Measurements from ENCODE around the gene ZNF683. TPM values are rescaled to one million over a fixed set of nuclear protein-coding genes. Genes with fewer than 3 reads are reported as not detected.

The ZNF683 gene
- total and polyA plus RNA-seq, 4 donors, result 0.09 to 0.17 TPM; not detected in 2

DNA sequence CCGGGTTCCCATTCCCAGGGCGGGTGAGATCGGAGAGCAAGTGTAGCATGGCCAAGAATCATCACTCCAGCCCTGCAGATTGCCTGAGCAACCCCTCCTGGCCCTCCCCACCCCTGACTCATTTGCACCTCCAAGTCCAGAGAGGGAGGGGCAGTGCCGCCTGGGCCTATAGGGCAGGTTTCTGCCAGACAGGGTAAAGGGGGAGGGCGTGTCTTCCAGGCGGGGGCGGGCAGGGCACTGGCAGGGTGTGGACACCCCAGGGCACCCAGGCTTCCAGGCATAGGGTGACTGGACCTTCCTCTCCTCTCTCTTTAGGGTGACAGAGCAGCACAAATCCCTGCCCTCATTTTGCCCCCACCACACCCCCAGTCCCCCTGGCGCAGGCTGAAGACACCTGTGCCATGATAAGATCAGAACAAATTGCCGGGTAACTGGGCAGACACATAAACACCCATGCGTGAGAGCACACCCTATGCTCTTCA is 15.4 kb downstream of the ZNF683 start:
- Histone ChIP-seq H3K27me3 (ENCODE audit: control insufficient read depth in 4 of 4, insufficient read depth in 4 of 4, low read length in 3 of 4) (no peaks in the 10 kb centered on the region), H3K4me1 (ENCODE audit: control insufficient read depth in 4 of 4, insufficient read depth in 4 of 4, low read length in 3 of 4) (peaks cover 3 to 10% (median 4%) of the 10 kb centered on the region in 4 donors), H3K9me3 (ENCODE audit: control insufficient read depth in 4 of 4, low read length in 3 of 4) (no peaks in the 10 kb centered on the region), H3K4me3 (ENCODE audit: low read depth in 1 of 3, low read length in 3 of 3) (no peak overlapping the region), H3K36me3 (ENCODE audit: control insufficient read depth in 4 of 4, insufficient read depth in 3 of 4, low read depth in 1 of 4, low read length in 3 of 4) (no peaks in the 10 kb centered on the region), H3K9ac (ENCODE audit: low read depth in 1 of 2, low read length in 2 of 2) (no peak overlapping the region), H3K27ac (ENCODE audit: low read depth in 1 of 2, low read length in 2 of 2) (no peak overlapping the region)
- DNase-seq (ENCODE audit: low spot score), result no peak
- 81% methylated on average over 10 of the region's 10 CpGs for WGBS
- TF ChIP-seq HNF4G (IDR thresholded peaks at IDR 0.05) (no peak), RXRA (IDR thresholded peaks at IDR 0.05) (no peak), GABPA (IDR thresholded peaks at IDR 0.05 in 1 of 2, conservative IDR thresholded peaks at IDR 0.05 in 1 of 2) (no peak), SP1 (IDR thresholded peaks at IDR 0.05) (no peak), FOXA1 (IDR thresholded peaks at IDR 0.05) (no peak), YY1 (IDR thresholded peaks at IDR 0.05) (no peak), HNF4A (conservative IDR thresholded peaks at IDR 0.05) (no peak), EGR1 (IDR thresholded peaks at IDR 0.05; ENCODE audit: low read depth in 2 of 2) (no peak), FOXA2 (IDR thresholded peaks at IDR 0.05) (no peak), NR2F2 (IDR thresholded peaks at IDR 0.05) (no peak)
- TF ChIP-seq, protein P1, sequence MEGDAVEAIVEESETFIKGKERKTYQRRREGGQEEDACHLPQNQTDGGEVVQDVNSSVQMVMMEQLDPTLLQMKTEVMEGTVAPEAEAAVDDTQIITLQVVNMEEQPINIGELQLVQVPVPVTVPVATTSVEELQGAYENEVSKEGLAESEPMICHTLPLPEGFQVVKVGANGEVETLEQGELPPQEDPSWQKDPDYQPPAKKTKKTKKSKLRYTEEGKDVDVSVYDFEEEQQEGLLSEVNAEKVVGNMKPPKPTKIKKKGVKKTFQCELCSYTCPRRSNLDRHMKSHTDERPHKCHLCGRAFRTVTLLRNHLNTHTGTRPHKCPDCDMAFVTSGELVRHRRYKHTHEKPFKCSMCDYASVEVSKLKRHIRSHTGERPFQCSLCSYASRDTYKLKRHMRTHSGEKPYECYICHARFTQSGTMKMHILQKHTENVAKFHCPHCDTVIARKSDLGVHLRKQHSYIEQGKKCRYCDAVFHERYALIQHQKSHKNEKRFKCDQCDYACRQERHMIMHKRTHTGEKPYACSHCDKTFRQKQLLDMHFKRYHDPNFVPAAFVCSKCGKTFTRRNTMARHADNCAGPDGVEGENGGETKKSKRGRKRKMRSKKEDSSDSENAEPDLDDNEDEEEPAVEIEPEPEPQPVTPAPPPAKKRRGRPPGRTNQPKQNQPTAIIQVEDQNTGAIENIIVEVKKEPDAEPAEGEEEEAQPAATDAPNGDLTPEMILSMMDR (IDR thresholded peaks at IDR 0.05; ENCODE audit: low read depth, low read length, missing input control), result no peak

DNA sequence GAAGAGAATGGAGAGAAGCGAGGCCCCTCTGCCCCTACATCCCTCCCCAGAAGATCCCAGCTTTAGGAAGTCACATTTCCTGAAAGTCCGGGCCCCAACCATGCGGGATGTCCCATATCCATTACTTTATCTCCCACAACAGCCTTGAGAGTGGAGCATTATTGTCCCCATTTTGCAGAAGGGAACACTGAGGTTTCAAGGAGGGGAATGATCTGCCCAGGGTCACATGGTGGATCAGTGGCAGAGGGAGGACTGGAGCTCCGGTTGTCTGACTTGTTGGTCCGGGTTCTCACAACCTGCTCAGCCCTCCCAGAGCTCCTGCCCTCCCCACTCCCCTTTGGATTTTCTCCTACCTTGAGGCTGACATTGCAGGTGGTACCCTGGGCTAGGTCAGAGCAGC is 16.4 kb downstream of the ZNF683 start:
- no peak for DNase-seq (ENCODE audit: low spot score)
- Histone ChIP-seq H3K27me3 (ENCODE audit: control insufficient read depth in 4 of 4, insufficient read depth in 4 of 4, low read length in 3 of 4) (no peaks in the 10 kb centered on the region), H3K9me3 (ENCODE audit: control insufficient read depth in 4 of 4, low read length in 3 of 4) (no peaks in the 10 kb centered on the region), H3K4me1 (ENCODE audit: control insufficient read depth in 4 of 4, insufficient read depth in 4 of 4, low read length in 3 of 4) (peaks cover 3 to 10% (median 4%) of the 10 kb centered on the region in 4 donors), H3K4me3 (ENCODE audit: low read depth in 1 of 3, low read length in 3 of 3) (no peak overlapping the region), H3K36me3 (ENCODE audit: control insufficient read depth in 4 of 4, insufficient read depth in 3 of 4, low read depth in 1 of 4, low read length in 3 of 4) (no peaks in the 10 kb centered on the region), H3K27ac (ENCODE audit: low read depth in 1 of 2, low read length in 2 of 2) (no peak overlapping the region), H3K9ac (ENCODE audit: low read depth in 1 of 2, low read length in 2 of 2) (no peak overlapping the region)
- TF ChIP-seq, protein P2, sequence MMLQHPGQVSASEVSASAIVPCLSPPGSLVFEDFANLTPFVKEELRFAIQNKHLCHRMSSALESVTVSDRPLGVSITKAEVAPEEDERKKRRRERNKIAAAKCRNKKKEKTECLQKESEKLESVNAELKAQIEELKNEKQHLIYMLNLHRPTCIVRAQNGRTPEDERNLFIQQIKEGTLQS (IDR thresholded peaks at IDR 0.05), result no peak
- TF ChIP-seq, protein P3, sequence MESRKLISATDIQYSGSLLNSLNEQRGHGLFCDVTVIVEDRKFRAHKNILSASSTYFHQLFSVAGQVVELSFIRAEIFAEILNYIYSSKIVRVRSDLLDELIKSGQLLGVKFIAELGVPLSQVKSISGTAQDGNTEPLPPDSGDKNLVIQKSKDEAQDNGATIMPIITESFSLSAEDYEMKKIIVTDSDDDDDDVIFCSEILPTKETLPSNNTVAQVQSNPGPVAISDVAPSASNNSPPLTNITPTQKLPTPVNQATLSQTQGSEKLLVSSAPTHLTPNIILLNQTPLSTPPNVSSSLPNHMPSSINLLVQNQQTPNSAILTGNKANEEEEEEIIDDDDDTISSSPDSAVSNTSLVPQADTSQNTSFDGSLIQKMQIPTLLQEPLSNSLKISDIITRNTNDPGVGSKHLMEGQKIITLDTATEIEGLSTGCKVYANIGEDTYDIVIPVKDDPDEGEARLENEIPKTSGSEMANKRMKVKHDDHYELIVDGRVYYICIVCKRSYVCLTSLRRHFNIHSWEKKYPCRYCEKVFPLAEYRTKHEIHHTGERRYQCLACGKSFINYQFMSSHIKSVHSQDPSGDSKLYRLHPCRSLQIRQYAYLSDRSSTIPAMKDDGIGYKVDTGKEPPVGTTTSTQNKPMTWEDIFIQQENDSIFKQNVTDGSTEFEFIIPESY (IDR thresholded peaks at IDR 0.05), result no peak
- TF ChIP-seq HNF4A (conservative IDR thresholded peaks at IDR 0.05), result no peak
- no peak for TF ChIP-seq JUND (IDR thresholded peaks at IDR 0.05)
- TF ChIP-seq, protein P1 (IDR thresholded peaks at IDR 0.05; ENCODE audit: low read depth, low read length, missing input control), result no peak
- no peak for TF ChIP-seq FOXA1 (IDR thresholded peaks at IDR 0.05)
- TF ChIP-seq NR2F2 (IDR thresholded peaks at IDR 0.05), result no peak
- TF ChIP-seq, protein P4, sequence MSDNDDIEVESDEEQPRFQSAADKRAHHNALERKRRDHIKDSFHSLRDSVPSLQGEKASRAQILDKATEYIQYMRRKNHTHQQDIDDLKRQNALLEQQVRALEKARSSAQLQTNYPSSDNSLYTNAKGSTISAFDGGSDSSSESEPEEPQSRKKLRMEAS (IDR thresholded peaks at IDR 0.05), result no peak
- 88% methylated on average over 5 of the region's 5 CpGs for WGBS

Data from liver (tissue), 9 donors.